GM21423 (cell line): ENCODE measurements around the gene RPS6KA2.

Experiments used
- ATAC-seq: cut with Tn5 transposase; IDR thresholded peaks from one replicate; pipeline ENCODE4 v1.9.1; 2021; ENCODE audit warnings: mild to moderate bottlenecking, moderate library complexity; ENCODE audit not compliant: unreplicated experiment

The RPS6KA2 gene

GRCh38 chr6:166580076-166581050 lies 46.7 kb downstream of the RPS6KA2 start:
- no peak for ATAC-seq

- ATAC-seq: no peak
Observed at GRCh38 chr6:166579237-166579850, 47.7 kb downstream of the RPS6KA2 start.

- ATAC-seq: no peak
Observed at GRCh38 chr6:166578536-166579236, 48.4 kb downstream of the RPS6KA2 start.

GRCh38 chr6:166575205-166575604 lies 51.8 kb downstream of the RPS6KA2 start:
- ATAC-seq: no peak

DNA sequence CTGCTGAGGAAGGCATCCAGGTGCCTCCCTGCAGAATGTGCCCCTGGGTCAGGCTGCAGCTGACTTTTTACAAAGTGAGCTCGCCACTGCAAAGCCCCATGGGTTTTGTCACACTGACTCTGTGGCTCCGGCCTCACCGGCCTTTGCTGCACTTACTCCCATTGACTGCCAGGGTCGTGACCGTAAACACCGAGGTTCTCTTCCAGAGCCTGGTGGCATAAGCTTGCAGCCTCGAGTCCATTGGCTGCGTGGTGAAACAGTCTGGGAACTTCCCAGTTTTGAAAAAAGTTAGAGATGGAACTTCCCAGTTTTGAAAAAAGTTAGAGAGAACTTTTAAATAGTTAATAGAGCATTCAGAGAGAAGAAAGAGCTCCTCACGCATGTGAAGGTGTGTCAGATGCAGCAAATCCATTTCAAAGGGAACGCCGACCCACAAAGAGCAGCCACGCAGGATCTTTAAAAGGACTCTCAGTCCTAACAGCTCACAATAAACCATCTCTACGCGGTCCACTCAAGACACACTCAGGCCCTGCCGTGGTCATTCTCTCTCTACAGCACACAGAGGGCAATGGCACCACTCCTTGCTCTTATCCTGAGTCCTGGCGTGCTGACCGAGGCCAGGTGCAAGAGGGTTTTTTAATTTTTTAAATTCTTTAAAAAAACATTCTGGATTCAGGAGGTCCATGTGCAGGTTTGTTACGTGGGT lies 53.4 kb downstream of the RPS6KA2 start:
- no peak for ATAC-seq

DNA sequence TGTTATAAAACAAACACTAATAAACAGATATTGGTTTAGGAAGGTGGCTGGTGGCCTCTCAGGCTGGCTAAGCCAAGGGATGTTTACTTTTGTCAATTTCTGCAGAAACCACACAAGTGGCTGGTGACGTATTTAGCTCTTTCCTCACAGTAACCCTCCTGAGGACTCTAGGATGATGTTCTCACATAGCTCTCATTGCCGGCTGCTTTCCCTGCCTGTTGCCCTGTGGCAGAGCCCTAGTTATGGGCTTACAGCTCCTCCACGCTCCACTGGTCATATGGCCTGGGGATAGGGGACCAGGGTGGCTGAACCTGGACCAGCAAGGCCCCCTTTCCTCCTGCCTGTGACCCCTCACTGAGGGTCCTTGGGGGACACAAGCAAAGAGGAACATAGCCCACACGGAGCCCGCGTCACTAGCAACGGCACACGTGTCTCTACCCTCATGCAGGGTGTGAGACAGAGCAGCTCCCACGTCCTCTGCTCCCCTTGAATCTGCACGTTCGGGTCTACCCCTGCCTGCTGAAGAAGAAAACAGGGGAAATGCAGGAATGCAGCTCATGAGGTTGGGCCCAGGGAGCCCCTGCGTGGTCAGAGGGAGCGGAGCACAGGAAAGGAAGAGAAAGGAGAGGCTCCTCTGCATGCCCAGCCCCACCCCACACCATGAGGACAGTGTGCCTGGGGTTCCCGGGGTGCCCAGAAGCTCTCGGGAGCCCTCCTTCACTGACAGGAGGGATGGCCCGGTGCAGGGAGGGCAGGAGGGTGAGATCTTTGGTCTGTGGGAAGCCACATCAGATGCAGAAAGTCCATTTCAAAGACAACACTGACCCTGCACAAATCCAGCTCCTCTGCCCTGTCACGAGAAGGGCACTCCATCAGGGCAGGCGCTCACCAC lies 54.4 kb downstream of the RPS6KA2 start:
- no peak for ATAC-seq

DNA sequence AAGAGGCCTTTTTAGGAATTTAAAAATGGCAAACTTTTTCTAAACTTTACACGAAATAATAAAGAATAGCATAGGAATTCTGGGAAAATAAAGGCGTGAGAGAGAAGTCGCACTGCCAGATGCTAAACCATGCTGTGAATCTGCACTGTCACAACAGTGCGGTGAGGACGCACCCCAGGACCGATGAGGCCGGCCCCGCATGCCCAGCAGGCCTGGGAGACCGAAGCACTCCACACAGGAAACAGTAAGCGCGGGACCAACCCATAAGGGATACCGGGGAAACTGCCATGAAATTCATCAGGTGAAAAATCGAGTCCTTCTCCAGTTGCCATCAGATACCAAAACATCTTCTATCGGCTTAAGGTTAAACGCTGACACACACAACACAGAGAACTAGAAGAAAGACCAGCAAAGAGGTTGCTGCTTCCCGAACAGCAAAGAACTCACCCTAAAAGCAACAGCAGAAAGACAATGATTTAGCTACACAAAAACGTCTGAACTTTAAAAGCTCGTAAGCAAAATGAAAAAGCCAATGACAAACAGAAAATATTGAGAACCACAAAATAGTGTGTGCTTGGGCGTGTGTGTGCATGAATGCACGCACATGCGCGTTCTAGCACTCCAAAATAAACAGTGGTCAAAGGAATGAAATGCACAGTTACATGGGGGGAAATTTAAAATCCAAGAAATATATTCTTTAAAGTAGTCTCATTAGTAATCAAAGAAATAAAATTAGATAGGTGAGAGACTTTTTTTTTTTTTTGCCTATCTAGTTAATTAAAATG lies 55.9 kb downstream of the RPS6KA2 start:
- ATAC-seq: no peak

- ATAC-seq: no peak
Observed at GRCh38 chr6:166569206-166569605, 57.8 kb downstream of the RPS6KA2 start.

DNA sequence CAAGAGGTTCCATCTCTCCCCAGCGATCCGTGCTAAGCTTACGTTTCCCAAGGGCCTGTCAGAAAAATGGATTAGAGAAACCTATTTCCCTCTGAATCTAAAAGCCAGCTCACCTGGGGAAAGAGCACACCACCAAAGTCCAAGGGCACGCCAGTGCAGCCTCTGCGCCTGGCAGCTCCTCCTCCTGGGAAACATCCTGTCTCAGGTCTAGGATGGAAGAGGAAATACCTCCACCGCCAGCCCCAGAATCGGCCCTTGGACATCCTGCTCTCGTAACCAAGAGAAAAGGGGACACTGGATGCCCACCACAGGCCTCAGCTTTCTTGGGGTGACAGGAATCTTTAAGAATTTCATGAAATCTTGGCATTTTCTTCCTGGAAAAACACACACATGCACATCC lies 59.2 kb downstream of the RPS6KA2 start:
- no peak for ATAC-seq

- ATAC-seq: no peak
Observed at GRCh38 chr6:166567107-166567506, 59.9 kb downstream of the RPS6KA2 start.

- ATAC-seq: no peak
Observed at GRCh38 chr6:166566026-166567011, 60.7 kb downstream of the RPS6KA2 start.

- ATAC-seq: no peak
Observed at GRCh38 chr6:166565084-166565967, 61.7 kb downstream of the RPS6KA2 start.

- ATAC-seq: no peak
Observed at GRCh38 chr6:166563805-166564204, 63.2 kb downstream of the RPS6KA2 start.

DNA sequence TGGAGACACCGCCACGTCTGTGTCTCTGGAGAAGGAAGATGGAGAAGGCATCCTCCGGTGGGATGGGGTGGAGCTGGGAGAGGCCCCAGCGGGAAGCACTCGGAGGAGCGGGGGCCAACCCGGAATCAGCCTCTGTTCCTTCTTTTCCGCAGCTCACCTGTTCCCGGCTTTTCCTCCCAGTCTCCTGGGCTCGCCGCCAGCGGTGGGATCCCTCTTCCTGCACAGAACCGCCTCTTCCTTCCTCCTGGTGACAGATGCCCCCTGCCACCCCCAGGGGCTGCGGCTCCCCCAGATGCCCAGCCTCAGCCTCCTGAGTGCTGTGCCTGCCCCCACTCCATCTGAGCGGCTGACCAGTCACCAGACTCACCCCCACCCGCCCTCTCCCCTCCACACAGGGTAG lies 63.9 kb downstream of the RPS6KA2 start:
- no peak for ATAC-seq

DNA sequence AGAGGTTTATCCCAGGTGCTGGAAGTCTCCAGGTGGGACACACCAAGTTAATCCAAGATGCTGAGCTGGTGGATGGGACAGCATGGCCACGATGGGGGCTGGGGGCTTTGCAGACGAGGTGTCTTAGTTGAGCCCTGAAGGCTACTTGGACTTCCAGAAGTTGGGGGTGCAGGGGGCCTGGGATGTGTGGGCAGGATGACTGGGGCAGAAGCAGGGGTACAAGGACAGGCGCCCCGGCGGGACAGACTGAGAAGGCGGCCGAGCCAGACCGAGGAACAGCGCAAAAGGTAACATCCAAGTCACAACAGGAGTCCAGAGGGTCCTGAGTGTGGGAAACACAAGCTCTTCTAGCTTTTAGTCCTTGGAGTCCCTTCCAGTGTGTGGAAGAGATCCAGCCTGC lies 64.3 kb downstream of the RPS6KA2 start:
- no peak for ATAC-seq

DNA sequence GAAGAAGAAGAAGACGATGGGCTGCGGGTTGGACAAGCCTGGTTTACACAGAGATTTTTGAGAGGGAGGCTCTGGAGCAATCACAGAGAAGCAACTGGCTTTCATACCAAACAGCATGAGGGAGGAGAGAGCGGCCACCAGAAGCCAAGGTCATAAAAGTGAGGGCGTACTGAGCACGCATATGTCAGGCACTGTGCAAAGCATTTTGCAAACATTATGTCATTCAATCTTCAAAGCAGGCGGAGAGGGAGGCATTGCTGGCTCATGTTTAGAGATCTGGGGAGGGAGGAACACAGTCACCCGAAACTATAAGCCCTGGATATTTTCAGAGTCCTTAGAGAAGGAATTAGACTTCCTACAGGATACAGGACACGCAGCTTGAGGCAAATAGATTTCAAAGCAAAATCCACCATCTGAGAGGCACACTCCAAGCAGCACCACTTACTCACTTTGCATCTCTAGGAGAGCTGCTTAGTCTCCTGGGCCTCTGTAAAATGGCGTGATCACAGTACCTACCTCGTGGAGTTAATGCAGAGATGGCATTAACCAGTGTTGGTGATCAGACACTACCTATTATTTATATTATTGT lies 65.2 kb downstream of the RPS6KA2 start:
- ATAC-seq: no peak

DNA sequence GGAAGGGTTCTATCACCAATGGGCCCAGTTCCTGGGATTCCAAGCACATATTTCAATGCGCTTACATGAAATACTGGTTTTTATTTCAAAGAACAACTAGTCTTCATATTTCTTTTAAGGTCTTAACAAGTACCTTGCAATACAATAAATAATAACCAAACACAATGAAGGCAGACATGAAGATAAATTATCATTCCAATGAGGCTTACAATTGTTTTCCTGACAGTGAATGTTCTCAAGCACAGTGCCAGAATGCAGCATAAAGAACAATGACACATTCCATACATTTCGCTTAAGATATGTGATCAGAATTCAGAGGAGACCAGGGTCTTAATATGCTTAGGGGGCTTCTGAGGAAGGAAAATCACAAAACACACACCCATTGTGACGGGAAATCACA lies 66.8 kb downstream of the RPS6KA2 start:
- ATAC-seq: no peak
